Breast epithelium (tissue), 3 donors: ENCODE measurements around the gene PLCH1.

Source experiments
- CTCF ChIP-seq, 3 donors: fragments of 450-650 bp; IDR thresholded peaks; one replicate each; pipeline ENCODE4 v1.5.1; 2016 to 2017; ENCODE audit warnings: antibody characterized with exemption in 3 of 3, mild to moderate bottlenecking in 3 of 3, moderate library complexity in 3 of 3
- POLR2A ChIP-seq: fragments of 450-650 bp; IDR thresholded peaks from one replicate; pipeline ENCODE4 v1.6.1; 2016; ENCODE audit warnings: antibody characterized with exemption, mild to moderate bottlenecking, moderate library complexity

DNA sequence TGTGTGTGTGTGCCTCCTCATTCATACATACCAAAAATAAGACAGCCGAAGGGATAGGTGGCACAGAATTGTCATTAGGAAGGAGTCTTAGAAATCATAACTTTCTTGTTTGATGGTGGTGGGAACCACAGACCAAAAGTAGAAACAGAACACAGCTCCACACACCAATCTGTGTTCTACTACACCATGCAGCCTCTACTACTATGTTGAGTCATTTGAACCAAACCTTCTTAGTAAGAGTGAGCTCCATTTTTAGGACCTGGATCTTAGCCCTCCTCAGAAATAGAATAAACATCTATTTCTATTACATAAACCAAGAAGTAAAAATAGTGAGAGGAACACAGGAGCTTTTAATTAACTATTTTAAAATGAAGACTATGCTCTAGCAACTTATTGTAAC, 27.9 kb upstream of the PLCH1 start:
- TF ChIP-seq CTCF (IDR thresholded peaks at IDR 0.05) (no peak), POLR2A (no peak)
